Chondrocyte (in vitro differentiated cells): ENCODE measurements around the gene CARHSP1. TPM values are rescaled to one million over a fixed set of nuclear protein-coding genes. Genes with fewer than 3 reads are reported as not detected.
A peak's percentile ranks its signal among the peaks of the same experiment; 100 is the strongest.

Experiments
- DNase-seq: peaks from one replicate; pipeline ENCODE4 v3.0.0; 2021; ENCODE audit warnings: mixed read lengths, low spot score
- H3K27ac Mint-ChIP-seq: one replicate; pipeline ENCODE4 v1.8.0; 2021; ENCODE audit warnings: mild to moderate bottlenecking, moderate library complexity, mixed read lengths; ENCODE audit not compliant: unreplicated experiment
- H3K27me3 Mint-ChIP-seq: 2 replicates; pipeline ENCODE4 v1.8.0; 2021; ENCODE audit warnings: low read depth, mixed read lengths
- H3K36me3 Mint-ChIP-seq: 2 replicates; pipeline ENCODE4 v1.8.0; 2021; ENCODE audit warnings: low read depth, mixed read lengths
- H3K4me1 Mint-ChIP-seq: 2 replicates; pipeline ENCODE4 v1.8.0; 2021; ENCODE audit warnings: low read depth, mild to moderate bottlenecking, mixed read lengths
- H3K4me3 Mint-ChIP-seq: one replicate; pipeline ENCODE4 v1.8.0; 2021; ENCODE audit warnings: mild to moderate bottlenecking, moderate library complexity, mixed read lengths; ENCODE audit not compliant: unreplicated experiment
- H3K9me3 Mint-ChIP-seq: 2 replicates; pipeline ENCODE4 v1.8.0; 2021; ENCODE audit warnings: low read depth, mixed read lengths
- total RNA-seq: library from RNA; stranded (reverse); gene quantifications from 3 replicates; pipeline ENCODE4 v1.2.1, GENCODE V29; 2021
- TF ChIP-seq, protein P1 (sequence below): fragments of 200-600 bp; sonication (generic); IDR thresholded peaks from 2 replicates; pipeline ENCODE4 v1.5.0; 2021; ENCODE audit warnings: antibody characterized with exemption, mild to moderate bottlenecking, moderate library complexity

CARHSP1 gene
- total RNA-seq, 1 donor from 2014 or later = 57.4 TPM

DNA sequence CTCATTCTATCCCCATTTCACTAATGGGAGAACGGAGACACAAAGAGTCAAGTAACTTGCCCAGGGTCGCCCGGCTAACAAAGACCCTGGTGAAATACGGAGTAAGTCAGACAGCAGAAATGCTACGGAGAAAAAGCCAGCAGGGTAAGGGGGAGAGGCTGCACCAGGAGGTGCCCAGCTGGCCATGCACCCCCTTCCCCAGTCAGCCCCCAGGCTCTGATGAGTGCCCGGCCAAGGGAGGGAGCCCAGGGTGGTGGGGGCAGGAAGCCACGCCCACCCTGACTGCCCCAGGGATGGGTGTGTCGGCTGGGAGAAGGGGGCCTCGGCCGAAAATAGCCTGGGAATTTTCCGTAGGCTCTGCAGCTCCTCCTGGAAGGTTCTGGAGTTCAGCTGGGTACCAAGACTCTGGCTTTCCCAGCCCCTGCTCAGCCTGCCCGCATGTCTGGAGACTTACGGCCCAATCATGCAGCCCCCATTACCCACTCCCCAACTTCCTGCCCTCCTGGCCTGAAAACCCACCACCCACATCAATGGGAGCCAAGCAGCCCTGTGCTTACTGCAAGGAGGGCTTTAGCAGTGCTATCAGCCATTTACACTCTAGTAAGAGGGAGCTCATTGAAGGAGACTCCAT, 4.2 kb downstream of the CARHSP1 start:
- no peaks in the 10 kb centered on the region for H3K27me3 Mint-ChIP-seq
- peaks cover 81% of the 10 kb centered on the region for H3K4me1 Mint-ChIP-seq
- peak overlapping the region; percentile 86 for H3K27ac Mint-ChIP-seq
- TF ChIP-seq, protein P1, sequence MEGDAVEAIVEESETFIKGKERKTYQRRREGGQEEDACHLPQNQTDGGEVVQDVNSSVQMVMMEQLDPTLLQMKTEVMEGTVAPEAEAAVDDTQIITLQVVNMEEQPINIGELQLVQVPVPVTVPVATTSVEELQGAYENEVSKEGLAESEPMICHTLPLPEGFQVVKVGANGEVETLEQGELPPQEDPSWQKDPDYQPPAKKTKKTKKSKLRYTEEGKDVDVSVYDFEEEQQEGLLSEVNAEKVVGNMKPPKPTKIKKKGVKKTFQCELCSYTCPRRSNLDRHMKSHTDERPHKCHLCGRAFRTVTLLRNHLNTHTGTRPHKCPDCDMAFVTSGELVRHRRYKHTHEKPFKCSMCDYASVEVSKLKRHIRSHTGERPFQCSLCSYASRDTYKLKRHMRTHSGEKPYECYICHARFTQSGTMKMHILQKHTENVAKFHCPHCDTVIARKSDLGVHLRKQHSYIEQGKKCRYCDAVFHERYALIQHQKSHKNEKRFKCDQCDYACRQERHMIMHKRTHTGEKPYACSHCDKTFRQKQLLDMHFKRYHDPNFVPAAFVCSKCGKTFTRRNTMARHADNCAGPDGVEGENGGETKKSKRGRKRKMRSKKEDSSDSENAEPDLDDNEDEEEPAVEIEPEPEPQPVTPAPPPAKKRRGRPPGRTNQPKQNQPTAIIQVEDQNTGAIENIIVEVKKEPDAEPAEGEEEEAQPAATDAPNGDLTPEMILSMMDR = no peak
- peak overlapping the region; percentile 41 for H3K4me3 Mint-ChIP-seq
- no peaks in the 10 kb centered on the region for H3K36me3 Mint-ChIP-seq
- no peaks in the 10 kb centered on the region for H3K9me3 Mint-ChIP-seq
- DNase-seq = no peak

- peaks cover 84% of the 10 kb centered on the region for H3K4me1 Mint-ChIP-seq
Measured at GRCh38 chr16:8863594-8864424, 5.0 kb downstream of the CARHSP1 start.

DNA sequence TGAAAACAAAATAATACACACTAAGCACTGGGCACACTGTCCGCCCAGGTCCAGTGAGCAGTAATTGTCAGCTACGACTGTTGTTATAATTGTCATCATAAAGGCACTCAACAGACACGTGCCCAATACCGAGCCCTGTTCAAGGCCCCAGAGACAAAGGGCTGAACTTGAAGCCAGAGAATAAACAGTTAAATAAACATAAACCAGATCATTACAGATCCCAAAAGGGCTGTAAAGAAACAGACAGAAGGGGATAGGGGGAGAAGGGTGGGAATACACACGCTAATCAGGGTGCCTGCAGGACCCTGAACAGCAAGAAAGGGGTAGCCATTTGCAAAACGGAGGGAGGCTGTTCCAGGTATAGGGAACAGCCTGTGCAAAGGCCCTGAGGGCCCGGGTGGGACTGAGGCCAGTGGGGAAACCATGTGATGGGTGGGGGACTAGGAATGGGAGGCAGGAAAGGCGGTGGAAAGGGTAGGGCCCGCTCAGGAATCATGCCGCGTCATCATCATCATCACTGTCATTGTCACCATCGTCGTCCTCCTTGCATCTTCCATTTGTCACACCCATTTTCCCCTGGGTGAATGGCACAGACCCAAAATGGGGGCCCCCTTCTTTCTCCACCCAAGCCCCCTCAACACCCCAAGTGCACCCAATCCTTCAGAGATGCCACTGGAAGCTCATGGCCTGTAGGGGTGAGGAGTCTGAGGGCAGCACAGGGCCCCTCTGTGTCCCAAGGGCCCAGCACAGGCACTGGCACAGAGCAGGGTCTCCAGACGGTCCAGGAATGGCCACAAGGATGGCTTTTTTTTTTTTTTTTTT, 6.3 kb downstream of the CARHSP1 start:
- peak overlapping the region; percentile 75 for H3K27ac Mint-ChIP-seq
- TF ChIP-seq, protein P1 = no peak
- no peak overlapping the region for H3K4me3 Mint-ChIP-seq

More at GRCh38 chr16:8863594-8864424, 5.0 kb downstream of the CARHSP1 start:
- H3K36me3 Mint-ChIP-seq = peaks cover 1% of the 10 kb centered on the region
- TF ChIP-seq, protein P1 = peak; percentile 33
- H3K27me3 Mint-ChIP-seq = no peaks in the 10 kb centered on the region
- peak overlapping the region; percentile 86 for H3K27ac Mint-ChIP-seq
- H3K9me3 Mint-ChIP-seq = no peaks in the 10 kb centered on the region
- DNase-seq = no peak
- H3K4me3 Mint-ChIP-seq = peak overlapping the region; percentile 1

DNA sequence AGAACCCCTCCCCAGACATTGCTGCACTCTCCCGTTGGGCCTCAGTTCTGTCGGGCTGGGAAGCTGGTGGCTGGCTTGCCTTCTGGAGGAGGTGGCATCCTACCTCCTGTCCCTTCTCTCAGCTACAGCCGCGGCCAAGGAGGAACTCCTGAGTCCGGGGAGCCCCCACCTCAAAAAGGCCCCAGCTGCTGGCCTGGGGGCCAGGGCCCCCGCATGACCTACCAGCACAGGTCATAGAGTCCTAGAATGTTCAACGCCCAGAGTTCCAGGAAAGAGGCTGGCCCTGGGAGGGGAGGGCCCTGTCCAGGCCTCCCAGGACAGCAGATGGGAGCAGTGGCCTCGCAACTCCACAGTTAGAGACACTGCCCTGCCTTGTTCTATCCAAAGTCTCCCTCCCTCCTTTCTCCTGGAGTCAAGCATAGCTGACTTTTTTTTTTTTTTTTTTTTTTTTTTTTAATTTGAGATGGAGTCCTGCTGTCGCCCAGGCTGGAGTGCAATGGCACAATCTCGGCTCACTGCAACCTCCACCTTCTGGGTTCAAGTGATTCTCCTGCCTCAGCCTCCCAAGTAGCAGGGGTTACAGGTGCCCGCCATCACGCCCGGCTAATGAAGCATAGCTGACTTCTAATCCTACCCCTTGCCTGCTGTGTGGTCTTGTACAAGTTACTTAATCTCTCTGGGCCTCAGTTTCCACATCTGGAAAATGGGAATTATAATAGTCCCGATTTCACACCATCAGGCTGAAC, 7.1 kb downstream of the CARHSP1 start:
- H3K4me1 Mint-ChIP-seq = peaks cover 80% of the 10 kb centered on the region
- H3K36me3 Mint-ChIP-seq = peaks cover 11% of the 10 kb centered on the region
- no peaks in the 10 kb centered on the region for H3K9me3 Mint-ChIP-seq
- peak overlapping the region; percentile 85 for H3K27ac Mint-ChIP-seq
- no peaks in the 10 kb centered on the region for H3K27me3 Mint-ChIP-seq
- TF ChIP-seq, protein P1 = no peak
- H3K4me3 Mint-ChIP-seq = no peak overlapping the region
- DNase-seq = peak; percentile 84

More for the DNA sequence above, 6.3 kb downstream of the CARHSP1 start:
- Mint-ChIP-seq H3K4me1 (peaks cover 85% of the 10 kb centered on the region), H3K36me3 (peaks cover 9% of the 10 kb centered on the region), H3K27me3 (no peaks in the 10 kb centered on the region), H3K9me3 (no peaks in the 10 kb centered on the region)
- peak; percentile 56 for DNase-seq
